NCI-H1436 (cell line): ENCODE results near the gene PSAPL1.

Experiments
- DNase-seq: peaks from one replicate; lab custom pipeline; 2025; lab: John Stamatoyannopoulos, UW

The PSAPL1 gene

DNA sequence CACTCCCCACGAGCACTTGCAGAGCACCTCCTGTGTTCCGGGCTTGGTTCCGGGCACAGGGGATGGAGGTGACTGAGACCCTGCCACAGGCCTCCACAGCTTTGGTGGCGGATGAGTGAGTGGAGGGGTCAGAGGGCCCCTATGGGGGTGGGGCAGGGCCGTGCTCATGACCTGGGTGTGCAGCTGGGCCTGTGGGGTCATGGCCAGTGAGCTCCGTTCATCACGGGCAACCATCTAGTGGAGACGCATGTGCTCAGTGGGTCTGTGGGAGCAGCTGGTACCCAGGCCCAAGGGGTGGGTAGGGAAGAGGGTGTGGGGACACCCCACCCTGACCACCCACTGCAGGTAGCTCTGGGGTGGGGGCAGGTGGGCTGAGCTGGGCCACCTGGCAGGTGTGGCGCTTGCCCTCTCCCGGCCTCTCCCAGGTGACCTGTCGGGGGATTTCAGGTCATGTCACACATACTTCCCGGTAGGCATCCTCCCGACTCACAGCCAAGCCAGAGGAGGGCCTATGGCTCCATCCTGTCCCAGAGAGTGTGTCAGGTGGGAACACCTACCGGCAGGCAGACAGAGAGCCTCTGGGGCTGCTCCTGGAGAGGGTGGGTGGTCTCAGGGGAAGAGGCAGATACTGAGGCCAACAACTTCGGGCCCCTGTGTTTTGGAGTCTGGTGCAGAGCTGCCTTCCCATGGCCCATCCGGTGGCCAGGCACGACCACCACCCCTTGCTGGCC is 3.6 kb downstream of the PSAPL1 start:
- no peak for DNase-seq

DNA sequence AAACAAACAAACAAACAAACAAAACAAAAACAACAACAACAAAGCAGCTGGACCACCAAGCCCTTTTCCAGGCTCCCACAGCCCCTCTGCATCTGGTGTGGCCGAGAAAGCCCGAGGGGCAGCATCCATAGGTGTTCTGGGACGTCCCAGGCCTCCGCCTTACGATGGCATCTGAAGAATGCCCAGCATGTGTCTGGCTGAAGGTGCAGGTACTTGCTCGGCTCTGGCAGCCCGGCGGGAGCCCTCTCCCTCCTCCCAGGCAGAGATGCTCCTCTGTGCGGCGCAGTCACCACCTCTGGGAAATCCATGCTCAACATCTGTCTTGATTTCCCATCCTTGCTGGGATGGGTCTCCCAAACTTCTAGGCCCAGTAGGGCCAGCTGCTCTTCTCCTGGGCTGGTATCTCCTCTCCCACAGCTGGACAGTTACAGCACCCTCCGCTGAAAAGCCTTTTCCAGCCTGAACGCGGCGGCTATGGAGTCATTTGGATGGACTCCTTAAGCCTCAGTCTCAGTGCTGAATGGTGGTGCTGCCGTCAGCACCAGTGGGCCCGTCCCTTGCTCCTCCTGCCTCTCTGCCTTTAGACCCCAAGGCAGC is 4.3 kb downstream of the PSAPL1 start:
- DNase-seq = no peak

DNA sequence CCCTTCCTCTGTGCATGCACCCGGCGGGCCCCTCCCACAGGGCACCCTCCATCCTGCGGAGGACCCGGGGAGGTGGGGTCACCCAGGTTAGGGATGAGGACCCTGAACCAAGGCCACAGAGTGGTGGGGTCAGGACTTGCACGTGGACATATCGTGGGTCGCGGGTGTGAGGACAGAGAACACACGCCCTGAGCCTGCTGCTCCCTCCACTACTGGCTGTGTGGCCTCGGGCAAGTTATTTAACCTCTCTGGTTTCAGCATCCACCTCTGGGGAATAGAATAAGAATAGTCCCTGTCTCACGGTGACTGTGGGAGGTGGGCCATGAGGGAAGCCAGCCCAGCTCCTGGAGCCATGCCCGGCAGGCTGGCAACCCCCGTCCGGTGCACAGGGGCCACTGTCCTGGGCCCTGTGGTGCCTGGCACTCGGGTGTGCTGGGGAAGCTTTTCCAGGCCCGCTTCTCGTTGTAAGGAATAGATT is 5.1 kb downstream of the PSAPL1 start:
- DNase-seq = no peak

DNA sequence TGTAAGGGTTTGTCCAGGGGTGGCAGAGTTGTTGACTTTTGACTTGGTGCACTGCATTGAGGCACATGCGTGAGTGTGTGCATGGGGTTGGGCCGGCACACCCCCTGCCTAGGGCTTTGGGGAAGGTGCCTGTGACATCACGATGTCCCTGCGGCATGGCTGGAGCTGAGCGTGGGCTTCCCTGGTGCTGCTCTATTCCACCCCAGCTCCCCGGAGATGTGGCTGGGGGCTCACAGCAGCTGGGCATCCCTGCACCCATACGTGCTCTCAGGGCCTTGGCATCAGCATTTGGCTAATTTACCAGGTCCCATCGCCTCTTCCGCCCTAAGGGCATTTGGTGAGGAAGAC is 5.7 kb downstream of the PSAPL1 start:
- no peak for DNase-seq

DNA sequence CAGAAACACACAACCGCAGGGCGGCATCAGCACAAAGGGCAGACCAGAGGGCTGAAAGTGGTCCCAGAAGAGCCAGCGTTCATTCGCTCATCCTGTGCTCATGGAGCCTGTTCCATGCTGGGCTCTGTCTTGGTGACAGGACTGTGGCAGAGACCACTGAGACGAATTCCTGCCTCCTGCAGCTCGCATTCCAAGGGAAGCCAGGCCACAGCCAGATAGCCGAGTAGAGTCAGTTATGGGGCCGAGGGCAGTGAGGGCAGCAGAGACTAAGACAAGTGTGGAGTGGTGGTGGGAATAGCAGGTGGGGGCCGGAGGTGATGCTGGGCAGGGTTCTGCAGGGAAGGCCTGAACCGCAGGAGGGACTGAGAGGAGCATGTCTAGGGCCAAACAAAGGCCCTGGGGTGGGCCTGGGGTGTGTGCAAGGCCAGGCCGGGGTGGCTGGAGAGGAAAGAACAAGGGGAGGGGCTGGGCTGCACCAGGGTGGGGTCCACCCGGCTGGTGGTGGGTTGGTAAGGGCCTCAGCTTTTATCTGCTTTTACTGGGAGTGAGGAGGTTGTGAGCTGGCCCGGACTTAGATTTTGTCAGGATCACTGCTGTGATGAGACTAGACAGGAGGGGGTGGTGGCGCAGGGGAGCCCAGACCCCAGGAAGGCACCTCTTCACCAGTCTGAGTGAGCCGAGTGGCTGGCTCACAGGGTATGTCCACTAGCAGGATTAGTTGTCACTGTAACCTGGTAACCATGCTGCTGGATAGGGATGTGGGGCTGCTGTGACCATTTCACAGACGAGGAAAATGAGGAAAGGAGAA is 6.3 kb downstream of the PSAPL1 start:
- DNase-seq = no peak

DNA sequence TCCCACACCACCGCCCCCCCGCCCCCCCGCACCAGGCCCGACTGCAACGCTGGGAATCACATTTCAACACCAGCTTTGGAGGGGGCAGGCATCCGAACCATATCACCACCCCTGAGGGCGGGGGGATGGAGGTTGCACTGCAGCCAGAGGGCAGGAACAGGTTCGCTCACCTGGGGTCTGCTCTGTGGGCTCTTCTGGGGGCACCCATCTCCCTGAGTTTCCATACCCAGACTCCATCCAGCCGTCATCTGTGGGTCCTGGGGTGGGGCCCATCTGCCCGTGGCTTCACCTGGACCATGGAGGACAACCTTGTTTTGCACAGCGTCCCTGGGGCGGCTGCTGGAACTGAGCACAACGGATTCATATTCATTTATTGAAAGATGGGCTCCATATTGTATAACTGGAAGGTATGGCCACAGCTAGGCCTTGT is 6.9 kb downstream of the PSAPL1 start:
- no peak for DNase-seq

DNA sequence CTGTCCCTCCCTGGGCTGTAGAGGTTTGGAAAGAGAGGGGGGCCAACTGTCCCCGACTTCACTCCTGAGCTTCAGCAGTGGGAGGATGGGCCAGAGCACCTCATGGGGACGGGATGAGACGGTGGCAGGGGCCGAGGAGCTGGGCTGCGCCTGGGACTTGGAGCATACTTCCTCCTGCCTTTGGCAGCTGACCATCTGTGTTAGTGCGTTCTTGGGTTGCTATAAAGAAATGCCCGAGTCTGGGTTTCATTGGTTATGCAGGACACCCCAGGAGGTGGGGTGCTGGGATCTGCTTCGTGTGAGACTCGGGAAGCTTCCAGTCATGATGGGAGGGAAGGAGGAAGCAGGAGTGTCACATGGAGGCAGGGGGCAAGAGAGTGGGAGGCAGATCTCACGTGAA is 7.4 kb downstream of the PSAPL1 start:
- no peak for DNase-seq

DNA sequence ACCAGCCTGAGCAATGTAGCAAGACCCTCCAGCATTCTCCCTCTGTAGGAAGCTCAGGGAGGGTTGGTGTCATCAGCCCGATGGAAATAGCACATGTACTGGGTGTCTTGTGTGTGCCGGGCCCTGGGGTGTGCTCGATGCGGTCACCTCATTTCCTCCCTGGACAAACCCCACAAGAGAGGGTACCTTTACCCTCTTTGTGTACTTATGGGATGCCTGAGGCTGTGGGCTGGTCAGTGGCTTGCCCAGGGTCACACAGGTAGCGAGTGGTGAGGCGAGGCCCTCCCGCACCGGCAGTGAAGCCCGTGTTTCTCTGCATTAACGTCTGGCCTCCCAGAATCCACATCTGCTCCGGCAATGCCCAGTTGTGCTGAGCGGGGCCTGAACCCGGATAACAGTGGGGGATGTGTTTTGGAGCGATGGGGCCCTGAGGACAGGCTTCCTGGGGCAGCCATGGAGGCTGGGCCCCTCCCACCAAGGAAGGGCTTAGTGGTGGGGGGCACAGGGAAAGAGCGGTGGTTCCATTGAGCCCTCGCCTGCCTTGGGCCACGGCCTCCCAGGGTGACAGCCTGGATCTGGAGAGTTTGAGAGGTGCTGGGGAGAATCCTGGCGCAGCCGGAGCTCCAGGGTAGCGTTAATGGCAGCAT is 8.1 kb downstream of the PSAPL1 start:
- DNase-seq = no peak

DNA sequence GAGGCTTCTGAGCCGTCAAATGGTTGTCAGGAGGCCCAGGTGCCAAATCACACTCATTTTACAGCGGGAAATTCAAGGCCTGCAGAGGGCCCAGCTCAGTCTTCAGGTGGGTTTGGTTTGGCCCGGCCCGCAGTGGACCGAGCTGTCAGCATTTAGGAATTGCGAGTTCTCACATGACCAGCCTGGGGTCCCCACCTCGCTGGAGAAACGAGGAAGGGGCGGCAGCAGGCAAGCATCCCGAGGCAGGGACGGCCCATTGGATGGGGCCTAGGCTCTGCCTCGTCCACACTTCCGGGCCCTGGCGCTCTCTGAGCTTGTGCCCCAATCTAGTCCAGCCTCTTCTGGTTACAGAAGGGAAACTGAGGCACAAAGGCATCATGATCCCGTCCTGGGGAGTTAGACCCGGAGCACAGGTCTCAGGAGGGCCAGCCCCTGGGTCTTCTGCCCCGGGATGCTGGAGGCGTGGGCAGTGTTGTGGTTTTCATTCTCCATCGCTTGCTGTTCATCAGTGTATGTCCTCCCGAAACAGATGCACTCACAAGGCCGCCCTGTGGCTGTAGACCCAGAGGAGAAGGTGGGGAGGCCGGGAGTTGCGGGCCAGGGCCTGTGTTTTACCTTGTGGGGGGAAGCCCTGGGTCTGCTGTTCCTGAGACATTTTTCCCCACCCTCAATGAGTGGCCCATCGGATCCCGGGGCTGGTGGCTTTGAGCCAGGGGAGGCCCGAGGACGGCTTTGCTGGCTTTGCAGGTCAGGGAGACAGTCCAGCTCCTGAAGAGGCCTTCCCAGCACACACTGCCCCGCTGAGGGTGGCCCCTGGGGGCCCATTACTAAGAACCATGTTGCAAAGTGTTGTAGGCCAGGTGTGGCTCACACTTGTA is 8.9 kb downstream of the PSAPL1 start:
- no peak for DNase-seq

DNA sequence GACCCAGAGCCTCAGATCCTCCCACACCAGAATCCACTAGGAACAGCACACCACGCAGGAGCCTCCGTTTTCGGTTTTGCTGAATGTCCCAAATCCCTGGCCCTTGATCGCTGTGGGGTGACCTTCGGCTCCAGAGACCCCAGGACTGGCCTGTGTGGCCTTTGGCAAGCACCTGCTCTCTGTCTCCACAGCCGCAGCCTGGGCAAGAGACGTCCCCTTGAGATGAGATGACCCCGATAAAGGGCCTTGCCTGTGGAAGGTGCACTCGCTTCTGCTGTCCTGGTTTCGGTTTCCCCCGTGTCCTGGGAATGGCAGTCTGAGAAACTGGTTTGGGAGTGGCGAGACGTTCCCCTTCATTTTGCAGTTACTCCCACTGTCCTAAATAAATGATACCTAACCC is 9.6 kb downstream of the PSAPL1 start:
- no peak for DNase-seq

DNA sequence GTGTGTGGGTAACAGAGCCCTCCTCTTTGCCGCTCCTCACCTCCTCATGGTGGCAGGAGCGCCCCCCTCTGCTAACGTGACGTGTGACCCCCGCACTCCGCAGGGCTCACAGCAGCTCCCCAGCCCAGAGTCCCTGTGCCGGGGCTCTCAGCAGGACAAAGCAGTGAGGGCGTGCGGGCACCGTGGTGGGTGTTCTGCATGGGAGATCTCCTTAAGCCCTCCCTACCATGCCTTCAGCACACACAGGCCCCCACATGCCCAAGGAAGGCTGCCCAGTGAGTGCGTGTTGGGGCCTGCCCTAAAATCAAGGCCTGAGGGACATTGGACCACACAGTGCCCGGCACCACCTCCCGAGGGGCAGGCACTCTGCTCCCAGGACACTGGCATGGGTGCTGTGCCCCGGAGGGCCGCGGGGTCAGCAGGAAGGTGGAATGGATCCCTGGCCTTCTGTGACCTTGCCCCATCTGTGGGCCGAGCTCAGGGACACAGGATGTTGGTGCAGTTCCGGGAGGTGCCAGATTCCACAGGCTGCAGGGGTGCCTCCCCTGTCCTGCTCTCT is 10.1 kb downstream of the PSAPL1 start:
- no peak for DNase-seq

DNA sequence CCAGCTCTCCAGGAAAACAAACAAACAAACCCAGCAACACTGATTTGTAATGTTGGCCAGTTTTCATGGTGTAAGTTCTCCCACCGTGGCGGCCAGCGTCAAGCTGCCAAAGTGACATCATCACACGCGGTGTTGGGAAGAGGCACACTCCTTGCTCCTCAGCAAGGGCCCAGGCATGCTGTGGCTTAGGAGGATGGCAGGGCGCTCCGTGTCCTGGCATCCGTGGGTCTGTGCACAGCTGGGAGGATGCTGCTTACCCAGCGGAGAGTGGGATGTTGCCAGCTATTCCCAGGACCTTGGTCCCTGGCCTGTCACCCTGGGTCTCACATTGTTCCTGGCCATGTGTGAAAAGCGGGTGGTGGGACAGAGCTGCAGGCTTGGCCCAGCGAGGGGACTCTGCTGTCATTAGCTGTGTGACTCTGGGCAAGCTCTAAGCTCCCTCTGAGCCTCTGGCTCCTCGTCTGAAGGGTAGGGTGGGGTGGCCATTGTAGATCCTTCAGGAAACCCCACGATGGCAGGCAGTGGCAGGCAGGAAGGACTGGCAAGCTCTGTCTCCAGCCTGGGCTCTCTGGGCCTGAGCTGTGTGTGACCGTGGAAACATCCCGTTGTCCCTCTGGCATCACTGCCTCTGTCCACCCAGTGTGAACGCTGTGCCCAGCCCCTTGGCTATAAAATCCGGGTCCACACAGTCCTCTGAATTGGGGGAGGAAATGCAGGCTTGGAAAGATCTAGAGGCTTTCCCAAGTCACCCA is 10.8 kb downstream of the PSAPL1 start:
- DNase-seq = no peak

DNA sequence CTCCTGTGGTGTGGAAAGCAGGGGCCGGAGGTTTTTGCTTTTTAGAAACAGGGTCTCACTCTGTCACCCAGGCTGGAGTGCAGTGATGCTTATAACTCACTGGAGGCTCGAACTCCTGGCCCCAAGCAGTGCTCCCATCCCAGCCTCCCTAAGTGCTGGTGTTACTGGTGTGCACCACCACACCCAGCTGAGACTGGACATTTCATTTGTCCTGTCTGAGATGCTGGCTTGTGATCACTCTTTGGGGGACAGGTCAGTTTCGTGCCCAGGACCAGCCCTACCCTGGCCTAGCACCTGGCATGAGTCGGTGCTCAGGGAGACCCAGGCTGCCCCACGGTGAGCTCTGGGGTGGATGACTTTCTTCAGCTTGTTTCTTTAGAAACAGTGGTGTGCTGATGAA is 11.3 kb downstream of the PSAPL1 start:
- DNase-seq = no peak

DNA sequence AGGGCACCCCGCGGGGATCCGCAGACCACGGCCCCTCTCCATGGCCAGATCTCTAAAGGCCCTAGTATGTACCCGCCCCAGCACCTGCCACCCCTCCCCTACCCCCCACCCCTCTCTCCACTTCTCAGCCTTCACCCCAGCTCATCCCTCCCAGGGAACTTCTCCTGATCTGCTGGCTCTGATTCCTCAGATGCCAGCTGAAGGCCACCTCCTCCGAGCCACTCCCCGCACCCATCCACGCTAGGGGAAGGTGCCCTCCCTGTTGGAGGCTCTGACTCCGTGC is 11.9 kb downstream of the PSAPL1 start:
- DNase-seq = no peak

DNA sequence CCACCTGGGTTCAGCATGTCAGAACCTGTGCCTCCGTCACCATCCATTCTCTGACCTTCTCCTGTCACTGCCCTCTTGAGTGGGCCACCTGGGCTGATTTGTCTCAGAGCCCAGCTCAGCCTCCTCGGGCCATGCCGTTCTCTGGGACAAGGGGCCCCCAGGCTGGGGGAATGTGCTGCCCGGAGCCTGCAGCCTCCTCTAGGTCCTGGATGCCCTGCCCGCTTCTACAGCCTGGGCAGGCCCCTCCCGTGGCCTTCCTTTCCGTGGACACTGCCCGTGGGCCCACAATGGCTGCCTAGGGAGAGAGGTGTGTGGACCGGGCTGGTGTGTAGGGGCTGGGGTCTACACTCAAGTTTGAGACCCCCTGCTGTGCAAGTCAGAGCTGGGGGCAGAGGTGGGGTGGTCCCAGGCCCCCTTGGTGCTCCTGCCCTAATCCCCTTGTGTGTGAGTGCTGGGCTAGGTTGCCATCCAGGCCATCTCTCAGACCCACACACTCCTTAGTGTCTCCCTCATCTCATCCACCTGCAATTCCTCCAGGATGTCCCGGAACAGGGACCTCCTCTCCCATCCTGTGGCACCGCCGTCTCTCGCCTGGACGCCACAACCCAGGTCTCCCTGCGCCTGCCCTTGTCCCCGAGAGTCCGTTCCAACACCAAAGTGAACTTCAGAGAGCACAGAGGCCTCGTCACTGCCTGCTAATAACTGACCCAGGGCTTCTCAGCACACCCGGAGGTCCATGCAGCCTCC is 12.4 kb downstream of the PSAPL1 start:
- DNase-seq = no peak

DNA sequence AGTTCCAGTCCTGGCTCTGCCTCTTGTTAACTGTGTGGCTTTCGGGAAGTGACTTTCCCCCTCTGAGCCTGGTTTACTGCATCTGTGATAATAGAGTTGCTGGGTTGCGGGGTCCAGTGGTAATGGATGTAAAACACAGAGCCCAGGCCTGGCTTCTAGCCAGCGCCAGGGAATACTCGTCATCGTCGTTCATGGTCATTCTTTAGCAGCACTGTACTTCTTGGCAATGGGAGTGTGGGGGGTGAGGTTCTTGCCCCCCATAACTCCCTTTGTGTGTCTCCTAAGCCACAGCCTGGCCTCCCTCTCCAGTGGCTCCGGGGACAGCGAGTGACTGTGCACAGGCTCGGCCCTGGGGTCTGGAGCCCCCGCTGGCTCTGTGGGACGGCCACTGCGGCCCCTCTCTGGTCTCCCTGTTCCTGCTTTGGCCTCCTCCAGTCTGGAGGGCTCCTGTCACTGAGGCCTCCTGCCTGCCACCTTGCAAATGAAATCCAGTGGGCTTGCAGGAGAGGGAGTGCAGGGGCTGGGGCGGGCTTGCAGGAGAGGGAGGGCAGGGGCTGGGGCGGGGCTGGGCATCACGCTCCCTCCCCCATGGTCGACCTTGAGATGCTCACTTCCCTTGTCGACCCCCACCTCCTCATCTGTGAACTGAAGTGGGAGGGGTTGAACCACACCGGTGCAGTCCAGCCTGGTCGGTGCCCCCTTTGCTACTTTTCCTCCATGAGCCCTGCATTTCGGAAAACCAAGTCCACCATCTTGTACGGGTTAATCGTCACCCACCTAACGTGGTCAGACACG is 13.2 kb downstream of the PSAPL1 start:
- no peak for DNase-seq

DNA sequence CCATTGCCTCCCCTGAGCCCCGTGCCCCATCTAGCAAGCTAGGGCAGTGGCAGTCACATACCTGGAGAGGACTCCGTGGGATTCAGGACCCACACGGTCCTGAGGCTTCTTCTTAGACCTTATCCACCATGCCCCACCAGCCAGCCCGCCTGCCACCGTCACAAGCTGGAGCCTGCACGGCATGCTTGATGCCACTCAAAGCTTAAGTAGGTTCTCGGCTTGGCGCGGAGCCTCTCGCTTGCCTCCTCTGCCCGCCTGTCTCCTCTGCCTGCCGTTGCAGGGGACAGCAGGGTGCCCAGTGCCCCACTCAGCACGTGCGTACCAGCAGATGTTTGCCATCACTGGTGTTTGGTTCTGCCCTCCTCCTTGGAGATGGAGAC is 14.1 kb downstream of the PSAPL1 start:
- no peak for DNase-seq

DNA sequence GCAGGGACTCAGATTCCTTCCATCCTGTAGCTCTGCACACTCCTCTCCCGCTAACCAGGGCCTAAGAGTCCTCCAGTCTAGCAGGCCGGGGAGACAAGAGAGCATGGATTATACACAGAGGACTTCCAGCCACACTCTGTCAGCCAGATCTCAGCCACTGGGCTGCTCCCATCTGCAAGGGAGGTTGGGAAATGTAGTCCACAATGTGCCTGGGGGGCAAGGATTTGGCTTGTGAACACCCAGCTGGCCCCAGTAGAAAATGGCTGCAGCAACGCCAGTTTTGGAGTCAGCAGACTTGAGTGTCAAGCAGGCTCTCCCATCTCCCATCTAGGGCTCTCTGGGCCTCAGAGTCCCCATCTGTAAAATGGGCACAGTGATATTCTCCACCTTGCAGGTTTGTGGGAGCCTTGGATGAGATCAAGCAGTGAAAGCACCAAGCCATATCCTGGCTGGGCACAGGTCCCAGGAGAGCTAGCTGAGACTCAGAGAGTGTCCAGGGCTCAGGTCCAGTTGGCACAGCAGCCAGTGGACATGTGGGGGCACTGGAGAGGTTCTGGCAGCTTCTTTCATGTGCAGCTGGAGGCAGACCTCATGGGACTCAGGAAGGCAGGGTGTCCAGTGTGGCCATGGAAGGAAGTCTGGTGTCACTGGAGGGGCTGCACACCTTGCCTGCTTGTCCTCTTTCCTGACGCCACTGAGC is 14.6 kb downstream of the PSAPL1 start:
- DNase-seq = no peak
